Fibroblast of skin of abdomen (primary cell): Measurements from ENCODE around the gene NTS.
A peak's percentile ranks its signal among the peaks of the same experiment; 100 is the strongest.

Experiments
- DNase-seq: peaks from one replicate; pipeline ENCODE4 v3.0.0-alpha.2; 2013

Gene NTS

DNA sequence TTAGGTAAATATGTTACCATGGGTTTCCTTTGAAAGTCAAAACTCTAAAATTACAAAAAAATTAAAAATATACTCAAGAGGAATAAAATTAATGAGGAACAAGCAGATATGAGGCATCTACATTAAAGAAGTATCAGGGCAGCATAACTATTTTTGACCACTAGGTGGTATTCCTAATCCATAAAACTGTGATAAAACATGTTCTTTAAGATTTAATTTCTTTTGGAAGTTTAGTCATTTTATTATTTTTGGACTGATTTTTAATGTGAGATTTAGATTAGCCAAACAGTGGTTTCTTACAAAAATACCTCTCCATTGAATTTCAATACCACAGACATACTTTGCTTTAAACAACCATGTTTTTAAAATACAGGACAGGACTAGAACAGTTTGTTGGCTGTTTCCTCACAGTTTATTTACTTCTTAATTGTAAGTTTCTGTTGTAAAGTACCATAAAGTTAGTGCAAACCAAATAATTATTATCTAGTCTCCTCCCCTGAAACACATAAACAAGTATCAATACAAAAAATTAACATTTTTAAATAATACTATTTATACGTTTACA is 49.8 kb downstream of the NTS start:
- peak; percentile 28 for DNase-seq

DNA sequence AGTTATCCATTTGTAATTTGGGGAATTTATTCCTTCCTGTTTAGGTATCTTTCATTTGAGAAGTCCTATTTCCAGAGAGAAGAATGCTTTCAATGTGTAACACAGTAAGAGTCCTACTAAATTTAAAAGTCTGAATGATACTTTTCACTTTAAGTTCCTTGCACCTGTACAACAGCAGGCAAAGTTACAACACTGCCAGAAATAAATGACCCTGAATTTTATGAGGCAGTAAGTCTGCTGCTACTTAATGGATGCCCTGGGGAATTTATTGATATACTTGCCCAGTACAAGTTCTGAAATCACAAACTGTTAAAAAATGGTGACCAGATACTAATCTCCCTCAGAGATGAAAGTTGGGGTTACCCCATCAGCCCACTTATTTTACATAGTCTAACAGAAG is 53.1 kb downstream of the NTS start:
- DNase-seq = no peak
